A673 (cell line): Measurements from ENCODE around the gene NAIF1. TPM values are rescaled to one million over a fixed set of nuclear protein-coding genes. Genes with fewer than 3 reads are reported as not detected.

Source experiments
- BruUV-seq: library from RNA; stranded (reverse); fragments of 400-500 nt; replicated peaks from 2 replicates; lab custom pipeline; 2021; lab: Mats Ljungman, UMichigan
- CTCF ChIA-PET: fragments of 300-600 bp; sonication (Branson Sonifier 250); formaldehyde crosslinking; loops from one replicate; lab custom pipeline; 2022; ENCODE audit warnings: antibody characterized with exemption; lab: Charles Lee
- POLR2A ChIA-PET: fragments of 300-600 bp; sonication (Branson Sonifier 250); formaldehyde crosslinking; loops from one replicate; lab custom pipeline; 2022; ENCODE audit warnings: antibody characterized with exemption; ENCODE audit not compliant: low non-redundant PET; lab: Charles Lee
- DNase-seq: peaks from one replicate; pipeline ENCODE4 v3.0.0-alpha.2; 2015; ENCODE audit warnings: low spot score
- H3K27ac ChIP-seq: fragments of 200-600 bp; sonication (generic); 2 replicates; pipeline ENCODE4 v1.5.1; 2016; ENCODE audit warnings: mixed run types, low read depth, mild to moderate bottlenecking, mixed read lengths, antibody characterized with exemption, low read length; ENCODE audit not compliant: poor library complexity, severe bottlenecking
- H3K27me3 ChIP-seq: fragments of 200-600 bp; sonication (generic); replicated peaks from 2 replicates; pipeline ENCODE4 v1.6.1; 2017; ENCODE audit warnings: mixed run types, low read depth, mild to moderate bottlenecking, mixed read lengths, antibody characterized with exemption, low read length; ENCODE audit not compliant: insufficient read depth, poor library complexity
- H3K36me3 ChIP-seq: fragments of 200-600 bp; sonication (generic); 2 replicates; pipeline ENCODE4 v1.6.1; 2016; ENCODE audit warnings: mixed run types, mild to moderate bottlenecking, mixed read lengths, antibody characterized with exemption, low read length; ENCODE audit not compliant: insufficient read depth, poor library complexity, severe bottlenecking
- H3K4me1 ChIP-seq: fragments of 200-600 bp; sonication (generic); 2 replicates; pipeline ENCODE4 v1.6.1; 2017; ENCODE audit warnings: mixed run types, mild to moderate bottlenecking, mixed read lengths, antibody characterized with exemption, low read length; ENCODE audit not compliant: insufficient read depth, poor library complexity, severe bottlenecking
- H3K4me3 ChIP-seq: fragments of 200-600 bp; sonication (generic); 2 replicates; pipeline ENCODE4 v1.5.1; 2016; ENCODE audit warnings: low read depth, mixed run types, mild to moderate bottlenecking, mixed read lengths, low read length; ENCODE audit not compliant: poor library complexity, severe bottlenecking
- H3K9me3 ChIP-seq: fragments of 200-600 bp; sonication (generic); 2 replicates; pipeline ENCODE4 v1.6.1; 2016; ENCODE audit warnings: mixed run types, low read depth, mild to moderate bottlenecking, mixed read lengths, antibody characterized with exemption, low read length; ENCODE audit not compliant: poor library complexity, severe bottlenecking
- EZH2 ChIP-seq: fragments of 200-600 bp; sonication (generic); IDR thresholded peaks from 2 replicates; pipeline ENCODE4 v1.6.1; 2017; ENCODE audit warnings: borderline replicate concordance, low read depth, mild to moderate bottlenecking, mixed read lengths, antibody characterized with exemption, low read length; ENCODE audit not compliant: poor library complexity, severe bottlenecking
- intact Hi-C: fragments of 100-400 bp; cut with micrococcal nuclease; formaldehyde crosslinking; loops from one replicate; pipeline ENCODE4 v1.10.0; 2022; ENCODE audit not compliant: unreplicated experiment
- total RNA-seq: library from RNA; stranded (reverse); gene quantifications from 2 replicates; pipeline ENCODE4 v1.2.3, GENCODE V29; 2021
- TF ChIP-seq, protein P1 (sequence below): fragments of 300-800, 200-600 bp; sonication (generic); conservative IDR thresholded peaks from 2 replicates; pipeline ENCODE4 v1.5.1; 2017; ENCODE audit warnings: low read depth, mild to moderate bottlenecking, antibody characterized with exemption, low read length, moderate library complexity, mixed read lengths

Gene NAIF1
- total RNA-seq, 1 experiment from 2014 or later, result 9.3 TPM

GRCh38 chr9:128021098-128021497 is 46.0 kb downstream of the NAIF1 start:
- no peaks in the 10 kb centered on the region for H3K27me3 ChIP-seq
- intact Hi-C loops, result no loop called here
- H3K4me3 ChIP-seq, result no peak overlapping the region
- BruUV-seq, result no TSS peak
- DNase-seq, result no peak
- CTCF ChIA-PET, result no interaction called here
- no peaks in the 10 kb centered on the region for H3K4me1 ChIP-seq
- no peak overlapping the region for H3K27ac ChIP-seq
- POLR2A ChIA-PET, result no interaction called here
- TF ChIP-seq, protein P1, sequence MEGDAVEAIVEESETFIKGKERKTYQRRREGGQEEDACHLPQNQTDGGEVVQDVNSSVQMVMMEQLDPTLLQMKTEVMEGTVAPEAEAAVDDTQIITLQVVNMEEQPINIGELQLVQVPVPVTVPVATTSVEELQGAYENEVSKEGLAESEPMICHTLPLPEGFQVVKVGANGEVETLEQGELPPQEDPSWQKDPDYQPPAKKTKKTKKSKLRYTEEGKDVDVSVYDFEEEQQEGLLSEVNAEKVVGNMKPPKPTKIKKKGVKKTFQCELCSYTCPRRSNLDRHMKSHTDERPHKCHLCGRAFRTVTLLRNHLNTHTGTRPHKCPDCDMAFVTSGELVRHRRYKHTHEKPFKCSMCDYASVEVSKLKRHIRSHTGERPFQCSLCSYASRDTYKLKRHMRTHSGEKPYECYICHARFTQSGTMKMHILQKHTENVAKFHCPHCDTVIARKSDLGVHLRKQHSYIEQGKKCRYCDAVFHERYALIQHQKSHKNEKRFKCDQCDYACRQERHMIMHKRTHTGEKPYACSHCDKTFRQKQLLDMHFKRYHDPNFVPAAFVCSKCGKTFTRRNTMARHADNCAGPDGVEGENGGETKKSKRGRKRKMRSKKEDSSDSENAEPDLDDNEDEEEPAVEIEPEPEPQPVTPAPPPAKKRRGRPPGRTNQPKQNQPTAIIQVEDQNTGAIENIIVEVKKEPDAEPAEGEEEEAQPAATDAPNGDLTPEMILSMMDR, result no peak
- TF ChIP-seq EZH2, result no peak
- H3K36me3 ChIP-seq, result no peaks in the 10 kb centered on the region
- no peaks in the 10 kb centered on the region for H3K9me3 ChIP-seq

- CTCF ChIA-PET, result no interaction called here
- TF ChIP-seq EZH2, result no peak
- TF ChIP-seq, protein P1, result peak; percentile 35
Observed at GRCh38 chr9:128020692-128021091, 46.4 kb downstream of the NAIF1 start.

DNA sequence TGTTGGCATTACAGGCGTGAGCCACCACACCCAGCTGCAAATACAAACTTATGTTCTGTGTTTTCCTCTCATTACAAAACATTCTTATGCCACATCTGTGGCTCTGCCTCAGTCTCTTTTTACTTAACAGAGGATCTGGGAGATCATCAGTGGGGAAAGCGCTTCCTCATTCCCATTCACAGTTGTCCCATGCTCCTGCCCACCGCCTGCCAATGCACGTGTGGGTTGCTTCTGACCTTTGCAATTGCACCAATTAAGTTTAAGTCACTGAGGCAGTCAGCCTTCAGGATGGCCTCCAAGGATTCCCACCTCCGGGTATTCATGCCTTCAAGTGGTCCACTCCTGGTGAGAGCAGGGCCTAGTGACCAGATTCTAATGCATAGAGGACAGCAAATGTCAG is 51.4 kb downstream of the NAIF1 start:
- intact Hi-C loops, result no loop called here
- POLR2A ChIA-PET, result no interaction called here
- no peak for DNase-seq
- no peaks in the 10 kb centered on the region for H3K4me1 ChIP-seq
- H3K27ac ChIP-seq, result no peak overlapping the region
- H3K27me3 ChIP-seq, result no peaks in the 10 kb centered on the region
- no peaks in the 10 kb centered on the region for H3K9me3 ChIP-seq
- no peak overlapping the region for H3K4me3 ChIP-seq
- CTCF ChIA-PET, result no interaction called here
- no peaks in the 10 kb centered on the region for H3K36me3 ChIP-seq
- TF ChIP-seq EZH2, result no peak
- TF ChIP-seq, protein P1, result no peak
- BruUV-seq, result no TSS peak

More at GRCh38 chr9:128020692-128021091, 46.4 kb downstream of the NAIF1 start:
- H3K9me3 ChIP-seq, result no peaks in the 10 kb centered on the region
- H3K4me3 ChIP-seq, result no peak overlapping the region
- no peak for DNase-seq
- intact Hi-C loops, result no loop called here
- BruUV-seq, result no TSS peak
- no peaks in the 10 kb centered on the region for H3K27me3 ChIP-seq
- H3K4me1 ChIP-seq, result no peaks in the 10 kb centered on the region
- no peak overlapping the region for H3K27ac ChIP-seq
- H3K36me3 ChIP-seq, result no peaks in the 10 kb centered on the region
- POLR2A ChIA-PET, result no interaction called here

Other genes with a start within 250 kb of the NAIF1 start
- gene ENG, start 212.7 kb downstream of the NAIF1 start, total RNA-seq, result 29.9 and 31.1 TPM in 2 replicates
- 35.8 and 52.9 TPM in 2 replicates for gene AK1, start 189.6 kb downstream of the NAIF1 start, total RNA-seq
- gene ST6GALNAC6, start 167.7 kb downstream of the NAIF1 start, total RNA-seq, result 34.7 and 40.4 TPM in 2 replicates
- 11.8 and 15.8 TPM in 2 replicates for gene ST6GALNAC4, start 150.3 kb downstream of the NAIF1 start, total RNA-seq
- gene PIP5KL1, start 136.5 kb downstream of the NAIF1 start, total RNA-seq, result 2.6 and 3.9 TPM in 2 replicates
- 51.5 and 52.9 TPM in 2 replicates for gene DPM2, start 129.5 kb downstream of the NAIF1 start, total RNA-seq
- gene EEIG1, start 86.3 kb downstream of the NAIF1 start, total RNA-seq, result 30.0 and 34.1 TPM in 2 replicates
- gene SLC25A25, start 912 bp upstream of the NAIF1 start, total RNA-seq, result 24.7 and 26.1 TPM in 2 replicates
- gene PTGES2, start 60.4 kb upstream of the NAIF1 start, total RNA-seq, result 120 and 122 TPM in 2 replicates
- not detected in 2 replicates for gene LCN2, start 82.1 kb upstream of the NAIF1 start, total RNA-seq
- 41.9 and 50.2 TPM in 2 replicates for gene BBLN, start 92.9 kb upstream of the NAIF1 start, total RNA-seq
- gene CIZ1, start 124.3 kb upstream of the NAIF1 start, total RNA-seq, result 158 and 161 TPM in 2 replicates
- gene DNM1, start 136.1 kb upstream of the NAIF1 start, total RNA-seq, result 7.6 and 11.8 TPM in 2 replicates
- gene GOLGA2, start 208.7 kb upstream of the NAIF1 start, total RNA-seq, result 87.0 and 105 TPM in 2 replicates
- 19.0 and 24.2 TPM in 2 replicates for gene SWI5, start 209.0 kb upstream of the NAIF1 start, total RNA-seq